Keratinocyte (primary cell): ENCODE measurements around the gene SLC22A31. TPM values are rescaled to one million over a fixed set of nuclear protein-coding genes. Genes with fewer than 3 reads are reported as not detected.

Experiments used
- DNase-seq: peaks from one replicate; pipeline ENCODE4 v3.0.0-alpha.2; 2011; ENCODE audit warnings: low read depth, missing footprints, low spot score
- FAIRE-seq: peaks from 2 replicates; lab custom pipeline; 2011; peaks lifted over from hg19 to GRCh38; lab: Jason Lieb, UNC
- H2AFZ ChIP-seq: 2 replicates; pipeline ENCODE4 v1.6.0; 2012; ENCODE audit warnings: low read length, control low read depth, inconsistent platforms; ENCODE audit not compliant: control insufficient read depth
- H3K27ac ChIP-seq: 2 replicates; pipeline ENCODE4 v1.5.1; 2011; ENCODE audit warnings: low read length; ENCODE audit not compliant: control insufficient read depth, insufficient read depth
- H3K27me3 ChIP-seq: 3 replicates; pipeline ENCODE4 v1.6.0; 2011; ENCODE audit warnings: low read length; ENCODE audit not compliant: control insufficient read depth, insufficient read depth; ENCODE audit errors: extremely low read depth
- H3K36me3 ChIP-seq, 2 experiments: 2 replicates in 1 of 2; 3 replicates in 1 of 2; pipeline ENCODE4 v1.5.1; 2011; ENCODE audit warnings: low read length in 2 of 2, mild to moderate bottlenecking in 1 of 2; ENCODE audit not compliant: control insufficient read depth in 2 of 2, insufficient read depth in 2 of 2; ENCODE audit errors: extremely low read depth in 1 of 2
- H3K4me1 ChIP-seq: 3 replicates; pipeline ENCODE4 v1.5.1; 2011; ENCODE audit warnings: low read length; ENCODE audit not compliant: control insufficient read depth, insufficient read depth; ENCODE audit errors: extremely low read depth
- H3K4me2 ChIP-seq: 3 replicates; pipeline ENCODE4 v1.6.0; 2011; ENCODE audit warnings: low read depth, low read length; ENCODE audit not compliant: control insufficient read depth, insufficient read depth; ENCODE audit errors: extremely low read depth
- H3K4me3 ChIP-seq, 3 experiments: fragments of 200-600 bp in 1 of 3; sonication (generic) in 1 of 3; 2 replicates in 2 of 3; 3 replicates in 1 of 3; pipeline ENCODE4 v1.5.1; 2011 to 2016; ENCODE audit warnings: low read length in 3 of 3, mild to moderate bottlenecking in 3 of 3, control low read depth in 2 of 3, inconsistent platforms in 1 of 3, low read depth in 1 of 3, mixed read lengths in 1 of 3, mixed run types in 1 of 3, moderate library complexity in 1 of 3; ENCODE audit not compliant: control insufficient read depth in 2 of 3, insufficient read depth in 2 of 3; ENCODE audit errors: extremely low read depth in 1 of 3
- H3K79me2 ChIP-seq: 2 replicates; pipeline ENCODE4 v1.6.0; 2012; ENCODE audit warnings: low read length; ENCODE audit not compliant: control insufficient read depth, insufficient read depth
- H3K9ac ChIP-seq: 3 replicates; pipeline ENCODE4 v1.6.0; 2011; ENCODE audit warnings: low read length; ENCODE audit not compliant: control insufficient read depth, insufficient read depth; ENCODE audit errors: extremely low read depth
- H3K9me1 ChIP-seq: 3 replicates; pipeline ENCODE4 v1.6.0; 2011; ENCODE audit warnings: low read length; ENCODE audit not compliant: control insufficient read depth, insufficient read depth; ENCODE audit errors: extremely low read depth
- H3K9me3 ChIP-seq: 2 replicates; pipeline ENCODE4 v1.5.1; 2012; ENCODE audit warnings: low read depth, low read length; ENCODE audit not compliant: control insufficient read depth
- H4K20me1 ChIP-seq: 3 replicates; pipeline ENCODE4 v1.6.0; 2011; ENCODE audit warnings: low read length; ENCODE audit not compliant: control insufficient read depth, insufficient read depth; ENCODE audit errors: extremely low read depth
- EZH2 ChIP-seq: IDR thresholded peaks from one replicate; pipeline ENCODE4 v1.6.1; 2012; ENCODE audit warnings: inconsistent platforms, mild to moderate bottlenecking, low read length, moderate library complexity
- dilution Hi-C: fragments of 300-500 bp; cut with MboI; formaldehyde crosslinking; loops from one replicate; pipeline ENCODE4 v1.7.0; 2020; ENCODE audit warnings: low sequenced_read_pairs; ENCODE audit not compliant: extremely low pct_ligation_motif_present
- polyA plus RNA-seq, 5 experiments: library from polyadenylated mRNA; depleted of rRNA in 3 of 5; stranded (reverse) in 3 of 5; stranded (forward) in 1 of 5; unstranded in 1 of 5; fragments of >200 nt; gene quantifications; 1 replicate in 1 of 5; 2 replicates in 3 of 5; 3 replicates in 1 of 5; pipeline versions ENCODE4 v1.2.1 to v1.2.3, GENCODE V29; 2011 to 2012; ENCODE audit warnings: missing spikeins in 2 of 5, low read depth in 1 of 5, low replicate concordance in 1 of 5
- TF ChIP-seq, protein P1 (sequence below), 3 experiments: IDR thresholded peaks in 1 of 3; conservative IDR thresholded peaks in 1 of 3; optimal IDR thresholded peaks in 1 of 3; 2 replicates in 2 of 3; 3 replicates in 1 of 3; pipeline versions ENCODE3 to v1.5.1; 2011; ENCODE audit warnings: low read length in 3 of 3, mild to moderate bottlenecking in 3 of 3, moderate library complexity in 2 of 3, control low read depth in 1 of 3, inconsistent platforms in 1 of 3; ENCODE audit not compliant: insufficient read depth in 2 of 3; ENCODE audit errors: extremely low read depth in 1 of 3

SLC22A31 gene
- polyA plus RNA-seq, 1 donor (not counting 4 experiments of a cell fraction or from before 2014, with no cell fraction given), result not detected

- no peaks in the 10 kb centered on the region for H3K9me1 ChIP-seq
- no peak overlapping the region for H3K4me3 ChIP-seq
- H3K27ac ChIP-seq, result no peak overlapping the region
- no peaks in the 10 kb centered on the region for H3K36me3 ChIP-seq
- H4K20me1 ChIP-seq, result no peaks in the 10 kb centered on the region
- no peak for DNase-seq
- TF ChIP-seq, protein P1, sequence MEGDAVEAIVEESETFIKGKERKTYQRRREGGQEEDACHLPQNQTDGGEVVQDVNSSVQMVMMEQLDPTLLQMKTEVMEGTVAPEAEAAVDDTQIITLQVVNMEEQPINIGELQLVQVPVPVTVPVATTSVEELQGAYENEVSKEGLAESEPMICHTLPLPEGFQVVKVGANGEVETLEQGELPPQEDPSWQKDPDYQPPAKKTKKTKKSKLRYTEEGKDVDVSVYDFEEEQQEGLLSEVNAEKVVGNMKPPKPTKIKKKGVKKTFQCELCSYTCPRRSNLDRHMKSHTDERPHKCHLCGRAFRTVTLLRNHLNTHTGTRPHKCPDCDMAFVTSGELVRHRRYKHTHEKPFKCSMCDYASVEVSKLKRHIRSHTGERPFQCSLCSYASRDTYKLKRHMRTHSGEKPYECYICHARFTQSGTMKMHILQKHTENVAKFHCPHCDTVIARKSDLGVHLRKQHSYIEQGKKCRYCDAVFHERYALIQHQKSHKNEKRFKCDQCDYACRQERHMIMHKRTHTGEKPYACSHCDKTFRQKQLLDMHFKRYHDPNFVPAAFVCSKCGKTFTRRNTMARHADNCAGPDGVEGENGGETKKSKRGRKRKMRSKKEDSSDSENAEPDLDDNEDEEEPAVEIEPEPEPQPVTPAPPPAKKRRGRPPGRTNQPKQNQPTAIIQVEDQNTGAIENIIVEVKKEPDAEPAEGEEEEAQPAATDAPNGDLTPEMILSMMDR (optimal IDR thresholded peaks at IDR 0.05 in 1 of 3, IDR thresholded peaks at IDR 0.05 in 1 of 3, conservative IDR thresholded peaks at IDR 0.05 in 1 of 3; ENCODE audit: extremely low read depth in 1 of 3, insufficient read depth in 2 of 3, low read length in 3 of 3), result no peak
- H3K4me2 ChIP-seq, result no peak overlapping the region
- no peaks in the 10 kb centered on the region for H3K79me2 ChIP-seq
- peaks cover 10% of the 10 kb centered on the region for H3K9me3 ChIP-seq
- dilution Hi-C loops, result no loop called here
- no peak for FAIRE-seq
- peaks cover 13% of the 10 kb centered on the region for H3K27me3 ChIP-seq
- no peak overlapping the region for H2AFZ ChIP-seq
- H3K9ac ChIP-seq, result no peak overlapping the region
- H3K4me1 ChIP-seq, result no peaks in the 10 kb centered on the region
Measured at GRCh38 chr16:89160977-89161701, 39.2 kb downstream of the SLC22A31 start.

DNA sequence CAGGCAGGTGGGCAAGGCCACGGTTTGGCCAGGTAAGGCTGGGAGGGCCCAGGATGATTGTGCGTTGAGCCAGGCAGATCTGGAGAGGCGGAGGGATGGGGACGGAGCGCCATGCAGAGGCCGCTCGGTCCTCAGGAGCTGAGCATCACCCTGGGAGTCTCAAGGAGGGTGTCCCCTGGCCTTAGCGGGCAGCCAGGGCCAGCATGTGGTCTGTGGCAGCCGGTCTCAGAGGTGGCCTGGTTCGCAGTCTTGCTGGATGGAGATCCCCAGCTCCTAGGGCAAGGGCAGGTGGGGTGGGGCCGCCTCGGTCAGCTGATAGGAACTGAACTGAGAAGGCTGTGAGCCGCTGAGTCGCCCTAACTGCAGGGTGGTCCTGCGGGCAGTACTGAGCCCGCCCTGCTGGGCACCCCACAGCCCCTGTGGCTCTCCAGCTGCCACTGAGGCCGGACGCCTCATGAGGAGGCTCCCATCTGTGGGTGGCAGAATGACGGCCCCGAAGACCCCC is 40.4 kb downstream of the SLC22A31 start:
- no peaks in the 10 kb centered on the region for H3K4me1 ChIP-seq
- peaks cover 23% of the 10 kb centered on the region for H3K27me3 ChIP-seq
- no peak overlapping the region for H3K4me3 ChIP-seq
- H3K79me2 ChIP-seq, result no peaks in the 10 kb centered on the region
- no peak overlapping the region for H2AFZ ChIP-seq
- dilution Hi-C loops, result no loop called here
- H3K9me3 ChIP-seq, result peaks cover 10% of the 10 kb centered on the region
- H3K9ac ChIP-seq, result no peak overlapping the region
- H3K9me1 ChIP-seq, result no peaks in the 10 kb centered on the region
- FAIRE-seq, result no peak
- DNase-seq, result no peak
- TF ChIP-seq EZH2, result no peak
- TF ChIP-seq, protein P1 (optimal IDR thresholded peaks at IDR 0.05 in 1 of 3, IDR thresholded peaks at IDR 0.05 in 1 of 3, conservative IDR thresholded peaks at IDR 0.05 in 1 of 3; ENCODE audit: extremely low read depth in 1 of 3, insufficient read depth in 2 of 3, low read length in 3 of 3), result no peak
- H3K4me2 ChIP-seq, result no peak overlapping the region
- no peaks in the 10 kb centered on the region for H4K20me1 ChIP-seq
- H3K36me3 ChIP-seq, result no peaks in the 10 kb centered on the region
- H3K27ac ChIP-seq, result no peak overlapping the region
